DND-41 (cell line): ENCODE data around the gene CGB5.
"Not testable (repeated sequence)": the region's sequence is repeated elsewhere in the genome, so short reads cannot be mapped to it uniquely, and the experiment has no call there.

Experiments
- CTCF ChIP-seq: IDR thresholded peaks from 2 replicates; pipeline ENCODE4 v1.5.1; 2012; ENCODE audit warnings: borderline replicate concordance, low read length, moderate library complexity, mild to moderate bottlenecking; ENCODE audit not compliant: poor library complexity, severe bottlenecking; ENCODE audit errors: extremely low read depth
- EZH2 ChIP-seq: IDR thresholded peaks from 3 replicates; pipeline ENCODE4 v1.6.1; 2012; ENCODE audit warnings: borderline replicate concordance, low read depth, mild to moderate bottlenecking, moderate library complexity, low read length, inconsistent platforms; ENCODE audit not compliant: severe bottlenecking

- TF ChIP-seq CTCF, EZH2: not testable (repeated sequence)
These were observed 4.9 kb upstream of the CGB5 start for GRCh38 chr19:49038557-49039276.
